GDM1 (cell line): ENCODE data around the gene PDCL3.

Source experiments
- DNase-seq: peaks from one replicate; lab custom pipeline; 2025; lab: John Stamatoyannopoulos, UW

PDCL3 gene

GRCh38 chr2:100560216-100560830 lies 2.5 kb upstream of the PDCL3 start:
- DNase-seq: no peak

GRCh38 chr2:100561191-100561590 lies 1.6 kb upstream of the PDCL3 start:
- DNase-seq: no peak

GRCh38 chr2:100563407-100564247 lies 834 bp downstream of the PDCL3 start:
- no peak for DNase-seq

GRCh38 chr2:100568989-100569388 lies 6.2 kb downstream of the PDCL3 start:
- DNase-seq: no peak

- DNase-seq: no peak
These were observed 8.9 kb downstream of the PDCL3 start for GRCh38 chr2:100571668-100572067.

GRCh38 chr2:100577777-100578176 lies 15.0 kb downstream of the PDCL3 start:
- DNase-seq: no peak

GRCh38 chr2:100580367-100581276 lies 17.8 kb downstream of the PDCL3 start:
- DNase-seq: peak; percentile 13

GRCh38 chr2:100581277-100581612 lies 18.5 kb downstream of the PDCL3 start:
- no peak for DNase-seq

GRCh38 chr2:100584816-100585215 lies 22.0 kb downstream of the PDCL3 start:
- DNase-seq: no peak

GRCh38 chr2:100588071-100588786 lies 25.4 kb downstream of the PDCL3 start:
- DNase-seq: no peak

- DNase-seq: no peak
These were observed 26.7 kb downstream of the PDCL3 start for GRCh38 chr2:100589527-100589926.

- no peak for DNase-seq
These were observed 29.4 kb downstream of the PDCL3 start for GRCh38 chr2:100592226-100592625.

GRCh38 chr2:100596465-100596864 lies 33.7 kb downstream of the PDCL3 start:
- no peak for DNase-seq

- no peak for DNase-seq
These were observed 36.8 kb downstream of the PDCL3 start for GRCh38 chr2:100599566-100599965.

- DNase-seq: no peak
These were observed 38.9 kb downstream of the PDCL3 start for GRCh38 chr2:100601661-100602060.

- no peak for DNase-seq
These were observed 40.6 kb downstream of the PDCL3 start for GRCh38 chr2:100603414-100603813.

GRCh38 chr2:100603948-100604633 lies 41.3 kb downstream of the PDCL3 start:
- DNase-seq: no peak

- no peak for DNase-seq
These were observed 43.5 kb downstream of the PDCL3 start for GRCh38 chr2:100606332-100606725.

- DNase-seq: no peak
These were observed 44.0 kb downstream of the PDCL3 start for GRCh38 chr2:100606726-100607343.

- peak; percentile 13 for DNase-seq
These were observed 47.6 kb downstream of the PDCL3 start for GRCh38 chr2:100610381-100610831.
